Measurements from ENCODE around the gene ANTXR1.

The ANTXR1 gene

DNA sequence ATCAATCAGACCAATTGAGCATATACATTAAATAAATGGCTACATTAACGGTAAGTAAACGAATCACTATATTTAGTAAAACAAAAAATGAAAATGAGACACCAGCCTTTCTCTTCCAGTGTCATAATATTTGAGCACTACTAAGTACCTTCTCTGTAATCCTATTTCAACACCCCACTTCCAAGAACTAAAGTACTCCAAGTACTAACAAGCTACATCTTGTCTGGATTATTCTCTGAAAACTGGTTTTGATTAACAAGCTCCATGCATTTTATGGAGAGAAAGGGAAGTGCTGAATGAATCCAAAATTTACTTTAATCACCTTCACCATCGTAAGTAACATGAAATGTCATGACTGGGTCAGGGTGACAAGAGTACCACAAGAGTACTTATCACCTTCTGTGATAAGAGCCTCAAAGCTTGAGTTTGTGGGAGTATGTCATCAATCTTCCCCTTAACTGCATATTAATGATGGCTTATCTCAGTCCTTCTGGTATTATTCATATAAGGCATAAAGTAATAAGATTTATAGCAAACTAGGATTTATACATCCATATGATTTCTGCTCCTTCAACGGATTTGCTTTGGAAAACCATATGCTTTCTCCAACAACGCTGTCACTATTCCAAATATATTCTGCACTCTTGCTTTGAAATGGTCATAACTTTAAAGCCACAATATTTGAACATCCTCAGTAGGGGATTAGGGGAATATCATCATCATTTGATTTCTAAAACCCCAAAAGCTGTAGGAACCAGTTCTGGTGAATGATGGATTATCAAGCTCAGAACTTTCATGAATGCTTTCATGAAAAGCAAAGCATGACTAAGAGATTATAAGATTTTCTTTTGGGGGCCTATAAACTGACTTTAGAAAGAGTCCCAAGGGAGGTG, 127.0 kb downstream of the ANTXR1 start:
- no peak for DNase-seq

DNA sequence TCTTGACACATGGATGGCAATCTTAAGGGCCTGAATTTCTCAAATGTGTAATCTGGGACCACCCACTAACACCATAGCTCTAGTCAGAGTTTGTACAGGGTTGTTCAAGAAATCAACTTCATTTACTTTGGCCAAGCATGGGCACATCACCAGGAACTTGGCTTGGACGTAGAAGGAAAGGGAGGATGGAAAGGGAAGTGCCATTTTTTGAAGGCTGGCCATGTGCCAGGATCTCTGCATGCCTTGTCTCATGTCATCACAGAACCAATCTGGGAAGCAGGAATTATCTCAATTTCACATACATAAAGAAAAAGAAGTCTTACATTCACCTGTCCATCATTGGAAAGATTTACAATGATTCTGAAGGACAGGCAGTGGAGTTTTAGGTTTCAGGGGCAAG, 128.1 kb downstream of the ANTXR1 start:
- DNase-seq: no peak

DNA sequence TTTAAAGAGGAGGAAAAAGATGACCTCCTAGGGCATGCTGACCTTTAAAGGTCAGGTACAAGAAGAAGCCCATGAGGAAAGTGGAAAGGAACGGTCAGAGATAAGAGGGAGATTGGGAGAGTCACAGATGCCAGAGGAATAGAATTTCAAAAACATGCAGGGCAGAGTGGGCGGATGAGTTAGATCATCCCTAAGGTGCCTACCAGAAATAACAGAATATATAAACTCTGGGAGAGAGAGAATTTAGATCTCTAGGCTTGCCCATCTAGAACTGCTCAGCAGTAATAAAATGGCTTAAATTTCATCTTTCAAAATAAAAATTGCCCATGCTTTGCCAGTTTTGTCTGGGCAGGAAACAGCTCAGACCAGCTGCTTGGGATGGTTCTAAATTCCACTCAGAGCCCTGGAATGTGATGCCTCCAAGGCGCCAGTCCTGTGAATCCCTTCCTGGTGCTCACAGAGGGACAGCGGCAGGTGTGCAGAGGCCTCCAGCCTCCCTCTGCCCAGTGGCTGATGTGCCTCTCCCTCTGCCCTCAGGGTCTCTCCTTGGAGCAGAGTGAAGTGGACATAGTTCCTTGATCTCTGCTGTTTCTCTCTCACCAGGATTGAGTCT, 130.9 kb downstream of the ANTXR1 start:
- DNase-seq: no peak

DNA sequence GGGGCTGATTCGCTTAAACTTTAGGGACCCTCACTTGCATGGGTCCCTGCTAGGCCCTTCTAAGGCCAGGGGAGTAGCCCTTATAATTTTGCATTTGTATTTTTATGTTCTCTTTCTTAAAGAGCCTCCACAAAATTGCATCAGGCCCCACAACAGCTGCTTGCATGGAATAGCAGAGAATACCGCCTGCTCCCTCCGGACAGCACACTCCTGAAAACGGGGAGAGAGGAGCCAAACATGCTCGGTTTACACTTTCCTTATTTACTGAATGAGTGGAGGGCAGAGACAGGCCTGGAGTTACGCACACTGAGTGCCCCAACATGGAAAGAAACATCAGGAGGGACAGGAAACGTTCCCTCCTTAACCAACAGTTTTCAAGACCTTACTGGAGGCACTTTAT, 132.2 kb downstream of the ANTXR1 start:
- DNase-seq: no peak

DNA sequence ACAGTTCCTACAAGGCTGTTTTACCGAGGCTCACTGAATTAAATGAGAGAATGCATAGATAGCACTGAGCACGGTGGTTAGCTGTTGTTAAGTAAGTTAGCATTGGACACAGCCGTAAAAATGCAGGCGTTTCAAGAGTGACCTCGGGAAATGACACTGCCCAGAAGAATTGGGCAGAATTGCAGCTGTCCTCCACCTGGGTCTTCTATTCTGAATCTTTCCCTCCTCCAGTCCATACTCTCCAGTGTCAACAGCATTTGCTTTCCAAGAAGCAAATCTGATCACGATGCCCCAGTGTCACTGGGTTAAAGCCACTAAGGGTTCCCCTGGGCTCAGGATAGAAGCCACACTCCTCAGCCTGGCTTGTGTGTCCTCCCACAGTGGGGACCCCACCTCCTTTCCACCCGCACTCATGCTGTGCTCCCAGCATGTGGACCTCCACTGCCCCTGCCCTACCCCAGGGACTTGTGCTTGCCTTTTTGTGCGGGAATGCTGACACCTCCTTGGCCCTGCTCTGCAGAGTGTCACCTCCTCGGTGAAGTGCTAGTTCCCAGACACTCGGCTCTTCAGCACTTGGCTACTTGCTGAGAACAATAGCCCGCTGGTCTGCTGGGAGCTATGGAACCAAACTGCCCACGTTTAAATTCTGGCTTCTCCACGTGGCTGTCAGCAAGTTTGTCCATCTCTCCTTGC, 135.0 kb downstream of the ANTXR1 start:
- DNase-seq: no peak

DNA sequence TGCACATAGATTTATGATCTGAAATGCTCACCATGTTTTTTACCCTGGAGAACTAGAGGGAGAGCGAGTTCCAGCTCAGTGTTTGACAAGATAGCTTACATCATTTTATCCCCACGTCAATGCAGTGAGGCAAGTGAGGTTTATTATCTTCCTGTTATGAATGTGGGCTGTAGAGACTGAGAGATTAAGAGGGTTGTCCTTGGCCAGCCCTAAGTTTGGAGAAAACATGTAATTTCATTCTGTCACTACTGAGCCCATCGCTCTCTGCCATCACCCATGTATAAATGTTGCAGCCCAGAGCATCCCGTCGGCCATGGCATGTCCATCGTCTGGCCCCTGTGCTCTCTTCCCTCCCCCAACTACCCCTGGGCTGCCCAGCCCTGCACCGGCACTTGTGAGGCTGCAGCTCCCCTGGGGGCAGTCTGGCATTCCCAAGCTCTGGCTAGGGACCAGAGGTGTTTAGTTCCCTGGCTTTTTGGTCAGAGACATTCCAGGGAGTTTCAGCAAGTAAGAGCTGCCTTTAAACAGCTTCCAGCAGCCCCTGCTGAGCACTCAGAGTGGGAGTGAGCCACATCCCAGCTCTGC, 136.7 kb downstream of the ANTXR1 start:
- no peak for DNase-seq

DNA sequence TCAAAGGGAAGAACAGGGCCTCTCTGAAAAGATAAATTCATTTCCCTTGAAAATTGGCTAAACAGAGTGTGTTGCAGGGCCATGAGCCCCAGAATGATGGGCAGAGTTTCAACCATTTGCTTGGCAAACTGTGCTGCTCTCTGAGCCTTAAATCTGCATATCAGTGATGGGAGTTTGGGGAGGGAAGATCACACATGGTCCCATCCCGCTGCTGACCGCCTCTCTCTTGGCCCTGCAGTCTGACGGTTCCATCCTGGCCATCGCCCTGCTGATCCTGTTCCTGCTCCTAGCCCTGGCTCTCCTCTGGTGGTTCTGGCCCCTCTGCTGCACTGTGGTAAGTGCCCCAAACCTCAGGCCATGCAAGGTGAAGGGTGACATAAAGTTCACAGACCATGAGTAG, 139.0 kb downstream of the ANTXR1 start:
- DNase-seq: no peak

DNA sequence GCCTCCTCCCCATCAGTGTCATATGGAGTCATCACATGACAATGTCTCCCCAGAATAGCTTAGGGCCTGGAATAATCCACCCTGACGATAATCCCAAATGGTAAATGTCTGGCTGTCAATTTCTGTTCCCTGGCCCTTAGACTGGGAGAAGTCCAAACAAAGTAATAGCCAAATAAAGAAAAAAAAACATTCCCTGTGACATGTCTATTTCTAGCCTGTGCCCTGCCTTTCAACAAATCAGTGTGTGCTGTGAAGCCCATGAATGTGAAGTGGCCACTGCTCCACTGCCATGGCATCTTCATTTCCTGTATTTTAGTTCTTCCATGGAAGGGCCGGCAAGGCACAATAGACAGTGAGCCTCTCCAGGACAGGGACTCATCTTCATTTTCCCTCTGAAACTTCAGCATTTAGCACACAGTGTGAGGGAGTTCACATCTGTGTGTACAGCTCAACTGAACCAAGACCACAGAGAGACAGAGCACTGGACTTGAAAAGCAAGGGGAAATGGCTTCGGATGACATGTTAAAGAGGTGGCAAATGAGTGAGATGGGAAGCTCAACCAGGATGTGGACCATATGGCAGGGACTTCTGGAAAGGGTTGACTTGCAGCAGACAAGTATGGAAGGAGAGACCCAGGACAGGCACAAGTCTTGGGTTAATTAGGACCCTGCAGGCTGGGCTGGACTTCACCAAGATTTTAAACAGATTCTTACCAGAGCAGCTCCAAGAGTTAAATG, 140.0 kb downstream of the ANTXR1 start:
- no peak for DNase-seq

DNA sequence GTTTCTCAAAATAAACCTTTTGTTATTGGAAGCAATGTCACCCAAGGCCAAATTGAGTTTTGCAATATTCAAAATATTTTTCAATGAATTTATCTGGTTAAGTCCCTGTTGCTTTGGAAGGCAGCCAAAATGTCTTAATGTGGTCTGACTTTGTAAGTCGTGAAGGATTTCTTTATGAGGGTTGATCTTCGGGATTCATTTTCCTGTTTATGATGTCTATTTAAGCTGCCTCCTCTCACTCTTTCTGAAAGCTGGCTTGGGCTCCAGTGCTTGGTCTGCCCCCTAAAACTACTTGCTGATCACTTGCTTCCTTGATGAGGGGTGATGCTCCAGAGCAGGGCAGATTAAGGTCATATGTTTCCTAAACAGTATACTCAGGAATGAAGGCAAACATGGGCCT, 141.1 kb downstream of the ANTXR1 start:
- no peak for DNase-seq

DNA sequence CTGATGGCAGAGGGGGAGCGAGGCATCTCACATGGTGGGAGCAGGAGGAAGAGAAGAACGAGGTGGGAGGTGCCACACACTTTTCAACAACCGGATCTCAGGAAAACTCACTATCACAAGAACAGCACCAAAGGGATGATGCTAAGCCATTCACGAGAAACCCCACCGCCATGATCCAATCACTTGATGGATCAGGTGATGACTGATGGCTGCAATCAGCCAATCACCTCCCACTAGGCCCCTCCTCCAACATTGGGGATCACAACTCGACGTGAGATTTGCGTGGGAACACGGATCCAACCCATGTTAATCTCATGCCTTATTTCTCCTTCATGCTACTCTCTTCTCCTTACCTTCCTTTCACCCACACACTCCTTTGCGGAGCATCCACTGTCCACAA, 143.6 kb downstream of the ANTXR1 start:
- DNase-seq: no peak

DNA sequence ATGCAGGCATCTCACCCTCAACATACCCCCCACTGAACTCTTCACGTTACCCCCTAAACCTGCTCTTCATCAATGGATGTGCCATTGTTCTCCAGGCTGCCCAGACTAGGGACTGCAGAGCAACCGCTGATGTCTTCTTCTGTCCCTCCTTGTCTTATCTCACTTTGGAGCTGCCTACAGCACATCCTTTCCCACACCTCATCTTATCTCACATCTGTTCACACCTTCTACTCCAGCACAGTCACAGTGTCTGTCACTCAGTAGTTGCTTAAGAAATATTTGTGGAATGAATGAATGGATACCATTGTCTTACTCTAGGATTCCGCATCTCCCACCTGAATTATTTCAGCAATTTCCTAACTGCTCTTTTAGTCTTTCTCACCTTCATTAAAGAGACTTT, 144.5 kb downstream of the ANTXR1 start:
- DNase-seq: no peak

DNA sequence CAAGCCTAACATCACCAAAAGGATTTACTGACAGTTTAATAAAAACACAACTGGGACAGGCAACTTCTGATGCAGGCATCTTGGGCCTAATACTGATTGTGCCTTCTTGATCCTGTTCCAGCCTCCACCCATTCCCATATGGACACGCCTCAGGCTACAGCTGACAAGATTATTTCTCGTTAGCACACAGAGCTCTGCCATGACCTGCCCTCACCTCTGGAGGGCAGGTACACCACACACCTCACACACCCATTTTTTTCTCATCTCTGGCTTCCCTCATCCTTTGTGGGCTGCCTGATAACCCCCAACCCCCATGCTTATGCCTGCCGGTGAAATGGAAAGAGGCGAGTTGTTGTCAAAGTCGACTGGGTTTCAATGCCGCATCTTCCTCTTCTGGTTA, 147.0 kb downstream of the ANTXR1 start:
- no peak for DNase-seq

DNA sequence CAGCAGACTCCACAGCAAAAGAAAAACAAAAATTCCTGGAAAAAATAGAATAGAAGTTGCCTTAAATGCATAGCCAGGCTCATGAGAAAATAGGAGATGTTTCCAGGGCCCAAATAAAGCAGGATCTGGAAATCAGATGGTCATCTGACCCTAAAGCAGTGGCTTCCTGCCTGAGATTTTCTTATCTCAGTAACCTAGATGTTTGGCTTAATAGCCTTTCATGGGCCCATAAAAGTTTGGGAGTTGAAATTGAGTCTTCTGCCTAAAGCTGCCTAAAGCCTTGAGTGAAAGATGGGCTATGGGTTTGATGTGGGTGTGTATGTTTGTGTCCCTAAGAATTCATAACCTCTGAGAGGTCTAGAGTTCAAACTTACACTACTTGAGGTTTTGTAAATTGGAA, 149.1 kb downstream of the ANTXR1 start:
- DNase-seq: no peak

DNA sequence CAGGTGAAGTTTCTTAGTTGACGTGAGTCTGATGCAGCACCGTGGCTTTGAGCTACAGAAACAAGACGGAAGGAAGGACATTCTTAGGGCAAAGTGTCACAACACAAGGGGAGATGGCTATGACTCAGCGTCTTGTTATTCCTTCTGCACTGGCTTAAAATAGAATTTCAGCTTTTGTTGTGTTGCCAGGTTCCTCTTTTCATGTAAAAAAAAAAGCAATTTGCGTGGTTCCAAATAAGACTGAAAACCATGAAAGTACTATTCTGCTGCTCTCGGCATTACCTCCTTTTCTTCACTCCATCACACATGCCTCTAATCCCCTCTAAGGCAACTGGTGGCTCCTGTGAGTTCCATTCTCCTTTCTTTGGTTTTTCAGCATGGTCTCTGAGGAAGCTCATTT, 150.1 kb downstream of the ANTXR1 start:
- DNase-seq: no peak

DNA sequence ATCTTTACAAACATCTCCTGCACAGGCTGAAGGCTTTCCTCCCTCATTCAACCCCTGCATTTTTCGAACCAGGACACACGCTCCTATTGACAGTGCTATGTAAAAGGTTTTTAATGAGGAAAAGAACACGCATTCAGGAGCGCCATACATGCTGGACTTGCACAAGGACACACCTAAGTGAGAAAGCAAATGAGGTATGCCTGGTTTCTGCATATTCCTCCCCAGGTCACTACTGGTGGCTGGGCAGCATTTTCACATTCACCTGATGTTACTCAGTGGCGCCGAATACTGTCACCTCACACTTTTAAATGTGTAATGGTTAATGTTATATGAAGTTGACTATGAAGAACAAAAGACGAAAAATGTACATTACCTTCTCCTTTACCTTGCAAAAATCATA, 150.6 kb downstream of the ANTXR1 start:
- DNase-seq: no peak

DNA sequence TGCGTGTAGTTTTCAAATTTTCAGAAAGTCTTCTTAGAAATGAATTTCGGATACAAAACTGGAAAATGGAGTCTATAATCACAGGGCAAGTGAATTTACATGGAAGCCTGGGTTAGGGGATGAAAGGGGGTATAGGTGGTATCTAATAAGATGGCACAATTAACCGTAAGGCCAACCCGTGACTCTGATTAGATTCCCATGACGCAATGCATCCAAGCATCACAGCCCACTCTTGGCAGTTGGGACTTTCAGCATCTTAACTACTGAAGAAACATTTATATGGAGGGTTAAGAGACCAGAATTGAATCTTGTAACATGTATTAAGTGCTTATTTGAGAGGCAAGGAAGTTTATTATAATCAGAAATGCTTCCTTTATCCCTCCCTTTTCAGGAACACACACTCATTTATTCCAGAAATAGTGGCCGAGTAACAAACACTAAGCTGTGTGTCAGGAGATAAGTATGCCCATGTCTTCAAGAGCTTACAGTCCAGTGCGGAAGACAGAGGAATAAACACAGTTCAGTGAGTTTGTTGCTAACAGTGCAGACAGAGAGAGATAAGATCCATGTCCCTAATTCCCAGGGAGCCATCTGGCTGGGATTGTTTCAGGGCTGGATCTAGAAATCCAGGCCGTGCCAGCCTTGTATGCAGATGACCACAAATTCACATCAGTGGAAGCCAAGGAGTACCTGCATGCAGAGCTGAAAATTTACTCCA, 151.2 kb downstream of the ANTXR1 start:
- DNase-seq: no peak

DNA sequence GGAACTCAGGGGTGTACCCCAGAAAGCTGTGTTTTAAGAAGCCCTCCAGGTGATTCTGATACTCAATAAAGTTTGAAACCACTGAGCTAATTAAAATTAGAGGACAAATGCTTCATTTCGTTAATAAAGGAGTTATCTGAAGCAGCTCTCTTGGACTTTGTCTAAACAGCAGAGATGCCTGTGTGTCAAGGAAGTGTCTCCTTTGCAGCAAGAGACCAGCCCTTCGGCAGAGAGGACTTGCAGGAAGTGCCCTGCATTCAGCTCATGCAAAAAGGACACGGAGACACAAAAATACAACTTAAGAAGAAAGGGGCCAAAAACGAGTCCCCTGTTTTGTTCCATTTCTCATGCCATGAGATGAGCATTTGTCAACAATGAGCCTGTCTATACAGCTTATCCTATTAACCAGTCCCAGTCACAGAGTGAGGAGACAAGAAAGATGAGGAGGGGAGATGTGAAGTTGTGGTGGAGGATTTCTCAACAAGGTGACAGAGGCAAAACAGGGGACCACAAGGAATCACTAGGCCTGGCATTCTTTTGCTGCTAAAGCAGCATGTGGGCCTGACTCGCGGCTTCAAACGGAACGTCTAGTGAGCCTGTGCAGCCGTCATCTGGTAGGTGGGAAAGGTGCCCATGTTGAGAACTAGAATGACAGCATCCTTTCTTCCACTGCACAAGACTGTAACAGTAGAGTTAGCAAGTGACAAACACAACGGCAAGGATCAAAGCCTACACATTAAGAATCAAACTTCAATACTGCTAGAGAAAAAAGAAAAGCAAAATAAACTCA, 152.3 kb downstream of the ANTXR1 start:
- no peak for DNase-seq

DNA sequence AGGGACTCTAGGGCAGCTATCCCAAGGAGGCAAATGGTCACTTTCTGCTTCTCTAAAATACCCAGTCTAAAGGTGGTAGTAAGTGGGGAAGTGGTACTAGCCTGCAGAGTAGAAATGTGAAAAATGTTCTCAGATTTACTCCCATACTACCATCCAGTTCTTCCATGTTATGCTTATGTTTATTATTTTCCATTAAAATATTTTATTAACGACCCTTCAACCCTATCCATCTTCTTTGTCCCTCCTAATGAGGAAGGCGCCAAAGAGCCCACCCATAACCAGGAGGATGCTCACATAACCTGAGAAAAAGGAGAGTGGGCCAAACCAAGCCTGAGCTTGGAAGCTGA, 153.5 kb downstream of the ANTXR1 start:
- DNase-seq: no peak

DNA sequence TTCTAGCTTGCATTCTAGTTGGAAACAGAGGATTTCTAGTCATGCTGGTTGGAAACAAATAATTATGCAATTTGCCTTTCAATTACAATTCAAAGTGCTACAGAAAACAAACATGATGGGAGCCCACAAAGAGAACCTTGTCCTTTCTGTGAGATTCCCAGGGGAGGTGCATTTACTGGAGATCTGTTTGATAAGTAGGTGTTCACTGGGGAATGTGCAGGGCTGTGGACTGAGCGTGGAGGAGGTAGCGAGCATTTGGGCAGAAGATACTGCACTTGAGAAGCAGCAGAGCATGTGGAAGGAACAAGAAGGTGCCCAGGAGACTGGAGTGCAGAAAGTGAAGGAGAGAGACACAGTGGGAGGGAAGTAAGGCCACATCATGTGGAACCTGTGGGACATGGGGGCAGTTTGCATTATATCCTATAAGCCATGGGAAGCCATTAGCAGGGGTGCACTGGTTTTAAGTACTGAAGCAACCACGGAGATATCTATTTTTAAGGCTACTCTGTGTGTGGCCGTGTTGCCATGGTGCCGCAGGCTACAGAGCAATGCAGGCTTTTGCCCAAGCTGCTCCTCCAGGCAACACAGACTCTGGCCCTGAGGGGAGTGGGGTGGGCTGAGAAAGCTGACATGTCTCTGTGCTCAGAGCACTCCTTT, 154.0 kb downstream of the ANTXR1 start:
- DNase-seq: no peak

DNA sequence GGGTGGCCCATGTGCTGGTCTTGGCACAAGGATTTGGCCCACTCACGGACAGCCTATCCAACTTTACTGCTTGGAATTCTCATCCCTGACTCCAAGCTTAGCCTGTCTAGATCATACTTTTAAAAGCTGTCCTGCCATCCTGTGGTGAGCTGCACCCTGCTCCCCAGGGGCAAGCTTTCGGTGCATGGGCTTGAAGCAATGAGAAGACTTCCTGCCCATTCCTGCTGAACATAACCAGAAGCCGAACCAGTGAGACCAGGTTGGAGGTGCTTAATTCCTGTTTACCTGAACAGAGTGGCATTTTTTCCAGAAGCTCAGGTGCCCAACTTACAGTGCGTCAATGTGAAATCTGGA, 154.5 kb downstream of the ANTXR1 start:
- DNase-seq: no peak

Data from stimulated activated CD4-positive, alpha-beta T cell treated with anti-CD3 and anti-CD28 coated beads, Interleukin-4, amount 100 ng/mL, for 4 hours (primary cell).